Kidney tubule cell (primary cell): ENCODE measurements around the gene SIDT1.
"Not testable (repeated sequence)": the region's sequence is repeated elsewhere in the genome, so short reads cannot be mapped to it uniquely, and the experiment has no call there.

Experiments used
- DNase-seq: peaks from one replicate; pipeline ENCODE4 v3.0.0-alpha.2; 2018; ENCODE audit warnings: low spot score

The SIDT1 gene

GRCh38 chr3:113634782-113635474 is 102.6 kb downstream of the SIDT1 start:
- DNase-seq, result no peak

GRCh38 chr3:113636034-113636433 is 103.7 kb downstream of the SIDT1 start:
- not testable (repeated sequence) for DNase-seq

- DNase-seq, result no peak
Observed at GRCh38 chr3:113637756-113638155, 105.4 kb downstream of the SIDT1 start.

- DNase-seq, result no peak
Observed at GRCh38 chr3:113638910-113639309, 106.6 kb downstream of the SIDT1 start.

GRCh38 chr3:113643583-113643982 is 111.2 kb downstream of the SIDT1 start:
- DNase-seq, result no peak

- DNase-seq, result no peak
Observed at GRCh38 chr3:113648524-113648923, 116.2 kb downstream of the SIDT1 start.

GRCh38 chr3:113649174-113649845 is 117.0 kb downstream of the SIDT1 start:
- DNase-seq, result no peak

- DNase-seq, result no peak
Observed at GRCh38 chr3:113654310-113654709, 122.0 kb downstream of the SIDT1 start.

GRCh38 chr3:113654851-113655250 is 122.5 kb downstream of the SIDT1 start:
- no peak for DNase-seq

- no peak for DNase-seq
Observed at GRCh38 chr3:113658107-113658506, 125.8 kb downstream of the SIDT1 start.

GRCh38 chr3:113659101-113659541 is 126.8 kb downstream of the SIDT1 start:
- DNase-seq, result no peak

- no peak for DNase-seq
Observed at GRCh38 chr3:113659996-113660395, 127.6 kb downstream of the SIDT1 start.

- DNase-seq, result no peak
Observed at GRCh38 chr3:113660458-113660857, 128.1 kb downstream of the SIDT1 start.

- no peak for DNase-seq
Observed at GRCh38 chr3:113660896-113661295, 128.5 kb downstream of the SIDT1 start.

GRCh38 chr3:113662824-113663223 is 130.5 kb downstream of the SIDT1 start:
- DNase-seq, result no peak

- DNase-seq, result no peak
Observed at GRCh38 chr3:113663324-113663750, 131.0 kb downstream of the SIDT1 start.

- DNase-seq, result no peak
Observed at GRCh38 chr3:113663761-113664160, 131.4 kb downstream of the SIDT1 start.

- no peak for DNase-seq
Observed at GRCh38 chr3:113664523-113665094, 132.3 kb downstream of the SIDT1 start.

- DNase-seq, result no peak
Observed at GRCh38 chr3:113668015-113668414, 135.7 kb downstream of the SIDT1 start.

- no peak for DNase-seq
Observed at GRCh38 chr3:113673593-113673992, 141.2 kb downstream of the SIDT1 start.

- no peak for DNase-seq
Observed at GRCh38 chr3:113676261-113676660, 143.9 kb downstream of the SIDT1 start.

- DNase-seq, result no peak
Observed at GRCh38 chr3:113677737-113678136, 145.4 kb downstream of the SIDT1 start.

GRCh38 chr3:113678773-113679172 is 146.4 kb downstream of the SIDT1 start:
- no peak for DNase-seq
